Stimulated activated CD8-positive, alpha-beta memory T cell treated with anti-CD3 and anti-CD28 coated beads, Interleukin-7, amount 100 ng/mL, for 24 hours (primary cell): ENCODE results near the gene CLIC3.

Experiments
- DNase-seq: peaks from one replicate; pipeline ENCODE4 v3.0.0-alpha.2; 2020; ENCODE audit warnings: low read depth

CLIC3 gene

GRCh38 chr9:136964171-136964689 is 32.1 kb downstream of the CLIC3 start:
- no peak for DNase-seq

DNA sequence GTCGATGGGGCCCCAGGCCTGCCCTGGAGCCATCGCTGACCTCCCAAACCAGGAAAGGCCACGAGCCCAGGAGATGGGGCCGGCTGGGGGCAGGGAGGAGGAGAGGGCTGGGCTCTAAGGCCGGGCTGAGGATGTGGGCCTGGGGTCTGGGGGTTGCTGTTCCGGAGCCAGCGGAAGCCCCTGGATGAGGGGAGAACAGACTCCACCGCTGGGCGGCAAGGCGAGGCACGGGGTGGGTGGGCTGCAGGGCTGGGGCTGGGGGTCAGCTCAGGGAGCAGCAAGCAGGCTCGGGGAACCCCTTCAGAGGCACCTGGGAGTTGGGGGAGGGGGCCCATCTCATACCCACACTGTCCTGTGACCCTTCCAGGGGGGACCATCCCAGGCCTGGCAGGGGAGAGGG is 32.6 kb downstream of the CLIC3 start:
- DNase-seq, result no peak

GRCh38 chr9:136963341-136963740 is 33.0 kb downstream of the CLIC3 start:
- no peak for DNase-seq

GRCh38 chr9:136962701-136963248 is 33.6 kb downstream of the CLIC3 start:
- DNase-seq, result no peak

GRCh38 chr9:136962163-136962562 is 34.2 kb downstream of the CLIC3 start:
- DNase-seq, result no peak

DNA sequence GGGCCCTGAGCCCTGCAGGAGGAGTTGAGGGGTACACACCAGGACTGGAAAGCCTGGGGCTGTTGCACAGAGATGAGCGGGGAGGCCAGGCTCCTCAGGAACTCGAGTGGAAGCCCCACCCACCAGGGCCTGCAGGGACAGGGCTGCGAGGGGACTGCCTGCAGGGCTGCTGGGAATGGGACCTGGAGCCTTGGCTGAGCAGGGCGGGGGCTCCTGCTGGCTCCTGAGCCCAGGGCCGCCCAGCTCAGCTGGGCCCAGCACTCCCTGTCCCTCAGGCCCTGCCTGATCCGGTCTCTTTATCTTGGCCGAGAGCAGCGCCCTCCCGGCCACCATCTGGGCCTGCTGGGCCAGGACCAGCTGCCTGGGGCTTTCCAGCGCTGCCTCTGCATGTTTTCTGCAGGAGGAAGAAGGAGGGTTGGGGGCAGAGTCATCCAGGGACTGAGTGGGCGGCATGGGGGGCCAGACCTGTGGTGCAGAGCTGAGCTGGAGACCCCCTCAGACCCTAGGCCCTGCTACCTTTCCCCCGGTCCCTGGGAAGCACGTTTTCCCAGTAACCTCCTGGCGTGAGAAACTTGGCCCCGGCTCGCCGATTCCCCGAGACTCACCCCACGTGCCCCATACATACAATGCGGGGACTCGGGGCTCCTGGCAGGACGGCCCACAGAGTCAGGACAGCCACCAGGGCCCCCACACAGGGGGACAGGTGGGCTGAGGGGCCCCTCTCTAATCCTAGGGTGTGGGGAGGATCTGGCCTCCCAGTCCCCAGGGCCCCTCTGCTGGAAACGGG is 34.9 kb downstream of the CLIC3 start:
- no peak for DNase-seq

DNA sequence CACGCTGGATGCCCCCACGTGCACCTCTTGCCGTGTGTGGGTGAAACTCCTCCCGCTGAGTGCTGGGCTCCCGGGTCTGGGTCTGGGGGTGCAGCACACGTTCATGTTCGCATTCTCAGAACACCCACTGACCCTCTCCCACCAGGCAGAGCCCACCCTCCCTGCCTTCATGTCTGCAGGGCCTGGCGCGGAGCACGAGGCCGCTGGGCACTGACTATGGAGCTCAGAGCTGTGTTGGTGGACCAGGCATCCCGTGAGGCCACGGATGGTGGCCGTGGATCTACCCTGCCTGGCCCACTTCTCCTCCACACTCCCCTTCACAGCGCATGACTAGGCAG is 35.5 kb downstream of the CLIC3 start:
- no peak for DNase-seq

DNA sequence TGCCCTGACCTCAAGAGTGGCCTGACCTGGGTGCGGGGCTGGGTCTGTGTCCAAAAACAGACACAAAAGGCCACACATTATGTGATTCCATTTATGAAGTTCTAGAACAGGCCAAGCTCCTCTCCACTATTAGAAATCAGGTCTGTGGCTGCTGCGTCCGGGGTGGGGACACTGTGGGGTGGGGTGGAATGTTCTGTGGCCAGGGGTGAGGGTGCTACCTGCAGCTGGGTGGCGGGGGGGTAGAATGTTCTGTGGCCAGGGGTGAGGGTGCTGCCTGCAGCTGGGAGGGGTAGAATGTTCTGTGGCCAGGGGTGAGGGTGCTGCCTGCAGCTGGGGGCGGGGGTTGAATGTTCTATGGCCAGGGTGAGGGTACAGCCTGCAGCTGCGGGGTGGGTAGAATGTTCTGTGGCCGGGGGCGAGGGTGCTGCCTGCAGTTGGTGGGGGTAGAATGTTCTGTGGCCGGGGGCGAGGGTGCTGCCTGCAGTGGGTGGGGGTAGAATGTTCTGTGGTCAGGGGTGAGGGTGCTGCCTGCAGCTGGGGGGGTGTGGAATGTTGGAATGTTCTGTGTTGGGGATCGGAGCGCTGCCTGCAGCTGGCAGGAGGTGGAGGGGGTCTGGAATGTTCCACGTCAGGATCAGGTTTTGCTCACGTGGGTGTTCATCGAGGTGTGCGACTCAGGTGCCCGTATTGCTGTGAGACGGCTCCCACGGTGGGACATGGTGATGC is 36.0 kb downstream of the CLIC3 start:
- no peak for DNase-seq

DNA sequence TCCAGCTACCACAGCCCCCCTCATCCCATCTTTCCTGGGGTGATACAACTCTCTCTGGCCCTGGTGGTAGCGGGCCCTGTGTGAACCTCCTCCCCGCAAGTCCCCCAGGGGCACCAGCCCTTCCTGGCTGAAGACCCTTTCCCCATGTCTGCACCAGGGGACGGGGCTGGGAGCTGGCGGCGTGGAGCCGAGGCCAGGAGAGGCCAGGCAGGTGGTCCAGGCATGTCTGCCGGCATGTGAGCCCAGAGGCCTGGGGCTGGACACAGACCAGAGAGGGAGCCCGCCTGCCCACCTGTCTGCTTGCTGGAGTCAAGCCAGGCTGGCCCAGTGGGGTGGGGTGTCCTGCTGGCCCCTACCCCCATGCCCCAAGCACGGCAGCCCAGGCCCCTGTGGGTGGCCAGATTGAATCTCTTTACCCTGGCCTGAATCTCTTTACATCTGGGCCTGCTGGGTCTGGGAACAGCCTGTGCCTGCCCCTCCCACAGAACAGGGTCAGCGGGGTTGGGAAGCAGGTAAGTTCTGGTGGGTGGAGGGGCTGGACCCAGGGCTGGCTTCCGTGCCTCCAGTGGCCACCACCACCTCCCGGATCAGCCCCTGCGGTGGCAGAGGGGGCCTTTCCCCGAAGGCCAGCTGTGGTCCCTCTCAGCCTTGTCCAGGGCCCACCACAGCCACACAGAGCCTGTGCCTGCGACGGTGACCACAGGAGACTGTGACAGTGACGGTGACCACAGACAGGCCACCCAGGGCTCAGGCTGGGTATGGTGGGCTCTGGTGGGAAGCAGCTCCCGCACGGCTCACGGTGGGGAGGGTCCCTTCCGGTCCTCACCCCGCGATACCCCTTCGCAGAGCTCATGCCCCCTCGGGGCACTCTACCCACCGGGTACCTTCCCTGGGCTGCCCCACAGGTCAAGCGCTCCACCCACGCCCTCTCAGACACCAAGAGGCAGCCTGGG is 37.2 kb downstream of the CLIC3 start:
- DNase-seq, result no peak

GRCh38 chr9:136958473-136958872 is 37.9 kb downstream of the CLIC3 start:
- no peak for DNase-seq

GRCh38 chr9:136957901-136958300 is 38.5 kb downstream of the CLIC3 start:
- DNase-seq, result no peak

DNA sequence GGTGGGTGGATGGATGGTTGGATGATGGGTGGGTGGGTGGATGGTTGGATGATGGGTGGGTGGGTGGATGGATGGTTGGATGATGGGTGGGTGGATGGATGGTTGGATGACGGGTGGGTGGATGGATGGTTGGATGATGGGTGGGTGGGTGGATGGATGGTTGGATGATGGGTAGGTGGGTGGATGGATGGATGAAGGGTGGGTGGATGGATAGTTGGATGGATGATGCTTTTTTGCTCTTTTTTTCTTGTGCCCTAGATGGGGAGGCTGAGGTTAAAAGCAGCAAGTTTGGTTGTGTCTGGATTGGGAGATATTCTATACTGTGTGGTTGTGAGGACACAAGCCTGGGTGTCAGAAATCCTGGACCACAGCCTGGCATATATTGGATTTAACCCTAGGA is 38.9 kb downstream of the CLIC3 start:
- DNase-seq, result no peak

GRCh38 chr9:136956604-136957003 is 39.8 kb downstream of the CLIC3 start:
- no peak for DNase-seq

DNA sequence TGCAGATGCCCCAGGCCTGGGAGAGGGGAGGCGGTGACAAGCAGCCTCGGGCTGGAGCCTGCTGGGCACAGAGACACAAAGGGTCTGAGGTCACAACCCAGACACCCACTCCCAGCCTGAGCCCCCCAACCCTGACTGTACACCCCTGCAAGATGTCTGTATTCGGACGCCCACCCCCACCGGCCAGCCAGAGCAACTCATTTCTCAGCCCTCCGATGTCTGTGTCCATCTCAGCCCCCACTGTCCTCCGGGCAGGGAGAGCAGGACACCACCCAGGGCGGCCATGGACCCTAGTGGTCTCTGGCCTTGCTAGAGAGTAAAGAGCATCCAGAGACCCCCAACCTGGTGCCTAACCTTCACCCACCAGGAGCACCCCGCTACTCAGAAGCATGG is 40.4 kb downstream of the CLIC3 start:
- DNase-seq, result no peak

- no peak for DNase-seq
These were observed 41.0 kb downstream of the CLIC3 start for GRCh38 chr9:136955202-136955942.

GRCh38 chr9:136954270-136955083 is 41.9 kb downstream of the CLIC3 start:
- no peak for DNase-seq

GRCh38 chr9:136953771-136954269 is 42.5 kb downstream of the CLIC3 start:
- no peak for DNase-seq

DNA sequence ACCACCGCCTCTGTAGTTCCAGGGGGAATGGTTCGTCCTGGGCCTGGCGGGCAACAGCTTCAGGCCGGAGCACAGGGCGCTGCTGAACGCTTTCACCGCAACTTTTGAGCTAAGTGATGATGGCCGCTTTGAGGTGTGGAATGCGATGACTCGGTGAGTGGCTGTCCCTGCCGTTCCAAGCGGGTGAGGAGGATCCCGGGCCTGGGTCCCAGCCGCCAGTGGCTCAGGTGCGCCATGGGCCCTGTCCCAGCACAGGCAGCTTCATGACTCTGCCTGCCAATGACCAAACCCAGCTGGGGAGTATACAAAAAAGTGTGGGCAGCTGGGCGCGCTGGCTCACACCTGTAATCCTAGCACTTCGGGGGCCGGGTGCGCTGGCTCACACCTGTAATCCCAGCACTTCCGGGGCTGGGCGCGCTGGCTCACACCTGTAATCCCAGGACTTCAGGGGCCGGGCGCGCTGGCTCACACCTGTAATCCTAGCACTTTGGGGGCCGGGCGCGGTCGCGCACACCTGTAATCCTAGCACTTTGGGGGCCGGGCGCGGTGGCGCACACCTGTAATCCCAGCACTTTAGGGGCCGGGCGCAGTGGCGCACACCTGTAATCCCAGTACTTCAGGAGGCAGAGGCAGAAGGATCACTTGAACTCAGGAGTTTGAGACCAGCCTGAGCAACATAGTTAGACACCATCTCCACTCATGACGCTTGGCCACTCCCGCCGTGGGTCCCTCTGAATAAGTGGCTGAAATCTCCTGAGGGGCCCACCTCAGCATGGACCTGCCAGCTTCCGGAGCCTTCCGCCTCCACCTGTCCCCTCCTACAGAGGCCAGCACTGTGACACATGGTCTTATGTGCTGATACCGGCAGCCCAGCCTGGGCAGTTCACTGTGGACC is 43.2 kb downstream of the CLIC3 start:
- no peak for DNase-seq

DNA sequence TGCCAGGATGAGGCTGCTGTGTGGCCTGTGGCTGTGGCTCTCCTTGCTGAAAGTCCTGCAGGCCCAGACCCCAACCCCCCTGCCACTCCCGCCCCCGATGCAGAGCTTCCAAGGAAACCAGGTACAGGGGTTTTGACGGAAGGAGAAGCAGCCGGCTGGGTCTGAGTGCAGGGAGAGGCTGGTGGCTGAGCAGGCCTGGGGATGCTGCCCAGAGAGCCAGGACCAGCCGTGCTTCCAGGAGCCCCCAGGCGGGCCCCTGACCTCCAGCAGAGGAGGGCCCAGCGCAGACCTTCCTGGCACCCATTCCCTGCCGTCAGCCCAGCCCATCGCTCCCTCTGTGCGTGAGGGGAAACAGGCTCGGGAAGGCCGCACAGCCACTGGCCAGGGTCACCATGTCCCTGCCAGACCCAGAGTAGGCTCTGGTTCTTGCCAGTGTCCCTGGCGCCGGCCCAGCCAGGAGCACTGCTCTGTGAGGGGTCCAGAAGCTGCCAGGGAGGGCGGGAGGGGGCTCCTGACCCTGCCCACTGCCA is 44.0 kb downstream of the CLIC3 start:
- no peak for DNase-seq
